H1 (cell line): Measurements from ENCODE around the gene C22orf31. TPM values are rescaled to one million over a fixed set of nuclear protein-coding genes. Genes with fewer than 3 reads are reported as not detected.

Source experiments
- ATF3 ChIP-seq: IDR thresholded peaks from 2 replicates; pipeline ENCODE4 v1.6.1; 2011; ENCODE audit warnings: low read depth, mild to moderate bottlenecking, low read length; ENCODE audit not compliant: insufficient read depth
- CBX8 ChIP-seq: fragments of 300-800, 300-1000 bp; sonication (generic); IDR thresholded peaks from 2 replicates; pipeline ENCODE4 v1.7.1; 2016; ENCODE audit warnings: low read depth, low read length, borderline replicate concordance
- CHD7 ChIP-seq: fragments of 300-600 bp; sonication (generic); IDR thresholded peaks from 2 replicates; pipeline ENCODE4 v1.7.1; 2012; ENCODE audit warnings: low read length, moderate library complexity, mild to moderate bottlenecking, inconsistent platforms; ENCODE audit not compliant: insufficient replicate concordance
- KDM5A ChIP-seq: fragments of 200-600 bp; IDR thresholded peaks from 2 replicates; pipeline ENCODE4 v1.7.1; 2012; ENCODE audit warnings: mild to moderate bottlenecking, low read length, inconsistent platforms, mixed read lengths
- MAFK ChIP-seq: IDR thresholded peaks from 2 replicates; pipeline ENCODE4 v1.6.1; 2012; ENCODE audit warnings: low read depth, mild to moderate bottlenecking, improper control_type of control experiment, low read length
- NRF1 ChIP-seq: IDR thresholded peaks from 2 replicates; pipeline ENCODE4 v1.6.1; 2011; ENCODE audit warnings: mild to moderate bottlenecking, low read depth, low read length, improper control_type of control experiment
- RBBP5 ChIP-seq: IDR thresholded peaks from 2 replicates; pipeline ENCODE4 v1.7.1; 2012; ENCODE audit warnings: low read depth, mild to moderate bottlenecking, inconsistent platforms, low read length, moderate library complexity, borderline replicate concordance
- RFX5 ChIP-seq: IDR thresholded peaks from 2 replicates; pipeline ENCODE4 v1.6.1; 2011; ENCODE audit warnings: low read depth, low read length, improper control_type of control experiment, borderline replicate concordance
- RXRA ChIP-seq: IDR thresholded peaks from 2 replicates; pipeline ENCODE4 v1.6.1; 2011; ENCODE audit warnings: low read depth, mild to moderate bottlenecking, low read length, moderate library complexity; ENCODE audit not compliant: insufficient read depth
- TEAD4 ChIP-seq: IDR thresholded peaks from 2 replicates; pipeline ENCODE4 v1.6.1; 2012; ENCODE audit warnings: low read depth, low read length, inconsistent platforms, mixed read lengths
- ZNF274 ChIP-seq: IDR thresholded peaks from 2 replicates; pipeline ENCODE4 v1.7.0; 2012; ENCODE audit warnings: low read length, borderline replicate concordance; ENCODE audit errors: extremely low read depth
- polyA plus RNA-seq, 7 experiments: library from polyadenylated mRNA; depleted of rRNA in 3 of 7; stranded (reverse) in 5 of 7; unstranded in 2 of 7; fragments of >200 nt in 5 of 7; fragments of 200-250 nt in 2 of 7; gene quantifications; 1 replicate in 5 of 7; 2 replicates in 1 of 7; 4 replicates in 1 of 7; pipeline versions ENCODE4 v1.2.1 to v1.2.3, GENCODE V29; 2011 to 2013; ENCODE audit warnings: missing spikeins in 2 of 7, mixed read lengths in 2 of 7
- total RNA-seq: library from RNA; stranded (reverse); fragmentation: NEBNext Ultra II Directional; extraction: Animal tissue kit (Norgen Biotek cat#: 25700); gene quantifications from 2 replicates; pipeline ENCODE4 v1.2.1, GENCODE V29; 2021

C22orf31 gene
- total and polyA plus RNA-seq, 2 of the 8 experiments (the other 6 are each of a cell fraction or from before 2014, with no cell fraction given): not detected

GRCh38 chr22:29009148-29009547 is 52.5 kb downstream of the C22orf31 start (continued):
- TF ChIP-seq ATF3 (no peak), ZNF274 (no peak), KDM5A (no peak), RFX5 (no peak), RBBP5 (no peak), RXRA (no peak), CBX8 (no peak), TEAD4 (no peak), NRF1 (no peak), MAFK (no peak), CHD7 (no peak)
